K562 (cell line): ENCODE data around the gene NR3C2. TPM values are rescaled to one million over a fixed set of nuclear protein-coding genes. Genes with fewer than 3 reads are reported as not detected.

ENCODE experiments used
- ATAC-seq: fragments of 200-7000 bp; cut with Tn5 transposase; 3 replicates; pipeline ENCODE4 v1.9.1; 2020; ENCODE audit warnings: moderate library complexity
- BruUV-seq: library from RNA; stranded (reverse); fragments of 400-500 nt; replicated peaks from 2 replicates; lab custom pipeline; 2021; lab: Mats Ljungman, UMichigan
- CTCF ChIA-PET: fragments of 300-600 bp; formaldehyde crosslinking; extraction: SDS; loops from one replicate; lab custom pipeline; 2021; ENCODE audit warnings: low intra/inter-chr PET ratio; lab: Yijun Ruan, JAX
- POLR2A ChIA-PET: fragments of 300-600, 350-650 bp; sonication (Branson Sonifier 250); formaldehyde crosslinking; extraction: SDS; loops from one replicate; lab custom pipeline; 2021; ENCODE audit warnings: antibody characterized with exemption, inconsistent platforms; lab: Yijun Ruan, JAX
- DNase-seq, 4 experiments: peaks; one replicate each; pipeline versions ENCODE4 v3.0.0 to v3.0.0-alpha.2; 2011 to 2018; ENCODE audit warnings: low spot score in 3 of 4, mixed read lengths in 3 of 4; ENCODE audit errors: extremely low read depth in 1 of 4
- FAIRE-seq: peaks from 2 replicates; lab custom pipeline; 2011; peaks lifted over from hg19 to GRCh38; lab: Jason Lieb, UNC
- H2AFZ ChIP-seq: 2 replicates; pipeline ENCODE4 v1.6.0; 2011; ENCODE audit warnings: low read depth, low read length, control low read depth, inconsistent platforms
- H3K27ac ChIP-seq: fragments of 200-600 bp; 3 replicates; pipeline ENCODE4 v1.8.0; 2011; ENCODE audit warnings: low read depth, mild to moderate bottlenecking, control low read depth, inconsistent platforms, low read length, moderate library complexity, mixed read lengths; ENCODE audit errors: extremely low read depth
- H3K27me3 ChIP-seq, 2 experiments: fragments of 300-600 bp in 1 of 2; 2 replicates in 1 of 2; 3 replicates in 1 of 2; pipeline versions ENCODE4 v1.6.0 to v1.8.0; 2011; ENCODE audit warnings: inconsistent platforms in 2 of 2, low read length in 2 of 2, mild to moderate bottlenecking in 1 of 2, mixed read lengths in 1 of 2, moderate library complexity in 1 of 2; ENCODE audit not compliant: control insufficient read depth in 2 of 2, insufficient read depth in 2 of 2
- H3K36me3 ChIP-seq: fragments of 300-600 bp; 3 replicates; pipeline ENCODE4 v1.8.0; 2011; ENCODE audit warnings: mild to moderate bottlenecking, low read length, inconsistent platforms; ENCODE audit not compliant: control insufficient read depth, insufficient read depth
- H3K4me1 ChIP-seq, 2 experiments: fragments of 200-600 bp in 1 of 2; replicated peaks in 1 of 2; 2 replicates in 1 of 2; 3 replicates in 1 of 2; pipeline versions ENCODE4 v1.5.1 to v1.8.0; 2011; ENCODE audit warnings: inconsistent platforms in 2 of 2, low read length in 2 of 2, mild to moderate bottlenecking in 1 of 2, mixed read lengths in 1 of 2, moderate library complexity in 1 of 2; ENCODE audit not compliant: control insufficient read depth in 2 of 2, insufficient read depth in 2 of 2
- H3K4me2 ChIP-seq: 2 replicates; pipeline ENCODE4 v1.6.1; 2011; ENCODE audit warnings: low read length, control low read depth, inconsistent platforms, mixed read lengths; ENCODE audit not compliant: insufficient read depth
- H3K4me3 ChIP-seq: fragments of 200-600 bp; sonication (generic), shearing (Covaris generic); 2 replicates; pipeline ENCODE4 v1.5.1; 2016; ENCODE audit warnings: control low read depth, inconsistent platforms
- H3K79me2 ChIP-seq: fragments of 200-600 bp; 3 replicates; pipeline ENCODE4 v1.8.0; 2011; ENCODE audit warnings: low read length, inconsistent platforms; ENCODE audit not compliant: control insufficient read depth, insufficient read depth
- H3K9ac ChIP-seq, 2 experiments: 2 replicates each; pipeline versions ENCODE4 v1.6.0 to v1.6.1; 2011; ENCODE audit warnings: low read depth in 2 of 2, low read length in 2 of 2, control low read depth in 1 of 2, inconsistent platforms in 1 of 2, mild to moderate bottlenecking in 1 of 2, mixed read lengths in 1 of 2; ENCODE audit not compliant: insufficient read depth in 1 of 2
- H3K9me1 ChIP-seq: one replicate; pipeline ENCODE4 v1.6.0; 2011; ENCODE audit warnings: inconsistent platforms, mild to moderate bottlenecking, low read length, moderate library complexity; ENCODE audit not compliant: control insufficient read depth, insufficient read depth
- H3K9me3 ChIP-seq: replicated peaks from 2 replicates; pipeline ENCODE4 v1.5.1; 2011; ENCODE audit warnings: low read depth, low read length, inconsistent platforms; ENCODE audit not compliant: control insufficient read depth, insufficient read depth
- H4K20me1 ChIP-seq: replicated peaks from 2 replicates; pipeline ENCODE4 v1.6.1; 2011; ENCODE audit warnings: low read length, inconsistent platforms, mixed read lengths; ENCODE audit not compliant: control insufficient read depth, insufficient read depth
- DNMT1 ChIP-seq: fragments of 450-650 bp; IDR thresholded peaks from 2 replicates; pipeline ENCODE4 v1.6.1; 2016; ENCODE audit warnings: antibody characterized with exemption, mild to moderate bottlenecking
- ETV5 ChIP-seq: sonication (generic); formaldehyde crosslinking; IDR thresholded peaks from 2 replicates; pipeline ENCODE4 v1.4.0; 2020; ENCODE audit warnings: low read depth, mild to moderate bottlenecking, missing genetic modification reagents
- GTF2A2 ChIP-seq: IDR thresholded peaks from 2 replicates; pipeline ENCODE4 v1.6.1; 2016; ENCODE audit warnings: mild to moderate bottlenecking, missing genetic modification characterization, missing compliant biosample characterization
- HEY1 ChIP-seq: fragments of 250-450 bp; sonication (Bioruptor Pico); IDR thresholded peaks from 2 replicates; pipeline ENCODE4 v1.5.0; 2020; ENCODE audit warnings: mild to moderate bottlenecking, moderate library complexity, borderline replicate concordance
- LCOR ChIP-seq: sonication (generic); formaldehyde crosslinking; IDR thresholded peaks from 2 replicates; pipeline ENCODE4 v1.8.0; 2022; ENCODE audit warnings: mild to moderate bottlenecking, missing genetic modification reagents
- LEF1 ChIP-seq: fragments of 450-650 bp; IDR thresholded peaks from 2 replicates; pipeline ENCODE4 v1.6.1; 2016; ENCODE audit warnings: mild to moderate bottlenecking
- PPARD ChIP-seq: fragments of 250-450 bp; sonication (Bioruptor Pico); IDR thresholded peaks from 2 replicates; pipeline ENCODE4 v1.8.0; 2022; ENCODE audit warnings: inconsistent platforms, mild to moderate bottlenecking, moderate library complexity
- RFX5 ChIP-seq: IDR thresholded peaks from 2 replicates; pipeline ENCODE4 v1.6.1; 2011; ENCODE audit warnings: low read depth, mild to moderate bottlenecking, improper control_type of control experiment, low read length
- STAG1 ChIP-seq: sonication (generic); formaldehyde crosslinking; IDR thresholded peaks from 2 replicates; pipeline ENCODE4 v1.5.0; 2020; ENCODE audit warnings: missing genetic modification reagents, borderline replicate concordance
- TEAD1 ChIP-seq, 2 experiments: fragments of 450-650 bp in 1 of 2; sonication (generic) in 1 of 2; formaldehyde crosslinking; IDR thresholded peaks; 2 replicates each; pipeline versions ENCODE4 v1.4.0 to v1.8.0; 2020 to 2022; ENCODE audit warnings: mild to moderate bottlenecking in 2 of 2, missing genetic modification reagents in 1 of 2
- XRCC3 ChIP-seq: fragments of 450-650 bp; IDR thresholded peaks from 2 replicates; pipeline ENCODE4 v1.6.1; 2017; ENCODE audit warnings: mild to moderate bottlenecking, moderate library complexity
- ZNF140 ChIP-seq: fragments of 250-450 bp; sonication (Bioruptor Pico); IDR thresholded peaks from 2 replicates; pipeline ENCODE4 v1.8.0; 2021; ENCODE audit warnings: moderate library complexity, mild to moderate bottlenecking, inconsistent platforms
- ZNF766 ChIP-seq: fragments of 200-800 bp; sonication (Bioruptor generic); conservative IDR thresholded peaks from 2 replicates; pipeline ENCODE4 v1.6.1; 2016; ENCODE audit warnings: missing genetic modification characterization, missing compliant biosample characterization
- WGBS: fragments of 100-300 bp; shearing (Covaris generic); methylation state at CpG from one replicate; pipeline ENCODE4 v1.1.6; 2016; ENCODE audit warnings: low coverage, mixed read lengths; ENCODE audit not compliant: insufficient coverage; ENCODE audit errors: missing lambda C conversion rate; 5-methylcytosine and 5-hydroxymethylcytosine counted together
- in situ Hi-C: fragments of 300-500 bp; cut with MboI; formaldehyde crosslinking; loops from 4 replicates; pipeline ENCODE4 v1.15.0; 2018; ENCODE audit warnings: inconsistent platforms, mixed read lengths
- intact Hi-C: fragments of 100-400 bp; cut with micrococcal nuclease; formaldehyde crosslinking; loops from 2 replicates; pipeline ENCODE4 v1.14.2; 2022
- polyA plus RNA-seq, 8 experiments: library from polyadenylated mRNA; depleted of rRNA in 4 of 8; stranded (reverse) in 5 of 8; unstranded in 3 of 8; fragments of >200 nt; fragmentation: Nextera tagmentation in 2 of 8; fragmentation: Illumina TruSeq in 1 of 8; extraction: Ambion mirVana in 2 of 8; extraction: Trizol in 1 of 8; gene quantifications; 2 replicates each; pipeline versions ENCODE4 v1.2.1 to v1.2.3, GENCODE V29; 2011 to 2014; ENCODE audit warnings: inconsistent platforms in 1 of 8, missing spikeins in 1 of 8
- total RNA-seq, 7 experiments: library from RNA; depleted of rRNA in 6 of 7; stranded (reverse); fragments of >200 nt in 6 of 7; fragmentation: Illumina TruSeq in 2 of 7; extraction: Trizol in 2 of 7; gene quantifications; 2 replicates each; pipeline versions ENCODE4 v1.2.1 to v1.2.3, GENCODE V29; 2011 to 2021; ENCODE audit warnings: low replicate concordance in 1 of 7
- TF ChIP-seq, protein P1 (sequence below): fragments of 200-400 bp; formaldehyde crosslinking; IDR thresholded peaks from 2 replicates; pipeline ENCODE4 v1.6.1; 2017; ENCODE audit warnings: mild to moderate bottlenecking, low read depth, low read length, moderate library complexity
- TF ChIP-seq, protein P2 (sequence below): fragments of 250-450 bp; sonication (Bioruptor Pico); IDR thresholded peaks from 2 replicates; pipeline ENCODE4 v1.5.0; 2021

The NR3C2 gene
- total and polyA plus RNA-seq, 9 of the 15 experiments (the other 6 are each of a cell fraction or from before 2014, with no cell fraction given) = 0.01 to 0.28 (median 0.16) TPM; not detected in 2

DNA sequence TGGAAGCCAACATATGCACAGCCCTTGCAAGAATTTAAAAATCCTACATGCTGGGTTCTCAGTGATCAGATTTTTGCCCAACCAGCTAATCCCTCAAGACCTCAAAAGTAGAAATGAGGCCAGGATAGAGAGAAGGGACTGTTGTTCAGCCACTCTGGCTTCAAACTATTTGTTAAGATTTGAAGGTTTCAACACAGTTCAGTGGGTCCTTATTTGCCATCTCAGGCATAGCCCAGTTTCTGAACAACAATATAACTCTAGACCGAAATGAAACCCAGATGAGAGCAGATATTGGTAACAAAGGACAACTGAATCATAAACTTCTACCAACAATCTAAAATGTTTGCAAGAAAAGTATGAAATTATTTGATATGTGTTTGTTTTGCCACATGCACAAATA lies 237.3 kb downstream of the NR3C2 start:
- DNase-seq (no peak), FAIRE-seq (no peak), ATAC-seq (no peak)
- 10% methylated on average over 1 of the region's 1 CpG for WGBS
- no TSS peak for BruUV-seq
- POLR2A ChIA-PET = no interaction called here
- Histone ChIP-seq H2AFZ (no peak overlapping the region), H3K4me3 (no peak overlapping the region), H4K20me1 (no peaks in the 10 kb centered on the region), H3K36me3 (no peaks in the 10 kb centered on the region), H3K27ac (no peak overlapping the region), H3K4me2 (no peak overlapping the region), H3K9ac (no peak overlapping the region), H3K79me2 (no peaks in the 10 kb centered on the region), H3K4me1 (no peaks in the 10 kb centered on the region), H3K9me3 (no peaks in the 10 kb centered on the region), H3K9me1 (no peaks in the 10 kb centered on the region), H3K27me3 (no peaks in the 10 kb centered on the region)
- CTCF ChIA-PET = no interaction called here
- in situ Hi-C loops (no loop called here), intact Hi-C loops (no loop called here)
- TF ChIP-seq DNMT1 (no peak), HEY1 (no peak), ETV5 (CRISPR knock-in tag) (no peak), ZNF766 (CRISPR knock-in tag) (no peak), TEAD1 (CRISPR knock-in tag; IDR thresholded peaks at IDR 0.05) (no peak), LEF1 (no peak), PPARD (no peak), LCOR (CRISPR knock-in tag) (no peak), RFX5 (no peak), XRCC3 (no peak), STAG1 (no peak), GTF2A2 (tag) (no peak), ZNF140 (no peak)
- TF ChIP-seq, protein P1, sequence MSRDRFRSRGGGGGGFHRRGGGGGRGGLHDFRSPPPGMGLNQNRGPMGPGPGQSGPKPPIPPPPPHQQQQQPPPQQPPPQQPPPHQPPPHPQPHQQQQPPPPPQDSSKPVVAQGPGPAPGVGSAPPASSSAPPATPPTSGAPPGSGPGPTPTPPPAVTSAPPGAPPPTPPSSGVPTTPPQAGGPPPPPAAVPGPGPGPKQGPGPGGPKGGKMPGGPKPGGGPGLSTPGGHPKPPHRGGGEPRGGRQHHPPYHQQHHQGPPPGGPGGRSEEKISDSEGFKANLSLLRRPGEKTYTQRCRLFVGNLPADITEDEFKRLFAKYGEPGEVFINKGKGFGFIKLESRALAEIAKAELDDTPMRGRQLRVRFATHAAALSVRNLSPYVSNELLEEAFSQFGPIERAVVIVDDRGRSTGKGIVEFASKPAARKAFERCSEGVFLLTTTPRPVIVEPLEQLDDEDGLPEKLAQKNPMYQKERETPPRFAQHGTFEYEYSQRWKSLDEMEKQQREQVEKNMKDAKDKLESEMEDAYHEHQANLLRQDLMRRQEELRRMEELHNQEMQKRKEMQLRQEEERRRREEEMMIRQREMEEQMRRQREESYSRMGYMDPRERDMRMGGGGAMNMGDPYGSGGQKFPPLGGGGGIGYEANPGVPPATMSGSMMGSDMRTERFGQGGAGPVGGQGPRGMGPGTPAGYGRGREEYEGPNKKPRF = no peak
- TF ChIP-seq, protein P2, sequence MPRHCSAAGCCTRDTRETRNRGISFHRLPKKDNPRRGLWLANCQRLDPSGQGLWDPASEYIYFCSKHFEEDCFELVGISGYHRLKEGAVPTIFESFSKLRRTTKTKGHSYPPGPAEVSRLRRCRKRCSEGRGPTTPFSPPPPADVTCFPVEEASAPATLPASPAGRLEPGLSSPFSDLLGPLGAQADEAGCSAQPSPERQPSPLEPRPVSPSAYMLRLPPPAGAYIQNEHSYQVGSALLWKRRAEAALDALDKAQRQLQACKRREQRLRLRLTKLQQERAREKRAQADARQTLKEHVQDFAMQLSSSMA (CRISPR knock-in tag) = no peak
- TF ChIP-seq, all 486 proteins: peak for 0
